ENCODE results near the gene LAMA2. TPM values are rescaled to one million over a fixed set of nuclear protein-coding genes. Genes with fewer than 3 reads are reported as not detected.

LAMA2 gene
- total and polyA plus RNA-seq, 10 donors: 0.83 to 66.6 (median 18.8) TPM

DNA sequence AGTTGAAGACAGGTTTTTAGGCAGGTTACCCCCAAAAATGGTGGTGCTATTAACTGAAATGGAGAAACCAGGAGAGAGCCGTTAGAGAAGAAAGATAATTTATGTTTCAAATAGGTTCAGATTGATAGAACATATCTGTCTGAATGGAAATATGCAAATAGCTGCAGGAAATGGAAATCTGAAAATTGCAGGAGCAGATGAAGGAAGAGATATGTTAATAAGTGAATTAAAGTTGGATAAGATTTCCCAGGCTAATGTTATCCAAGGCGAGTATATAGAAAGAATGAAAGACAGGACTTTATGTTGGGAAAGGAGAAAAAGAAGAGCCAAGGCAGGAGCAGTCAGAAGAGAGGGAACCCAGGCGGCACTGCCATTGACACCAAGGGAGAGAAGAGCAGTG is 461.4 kb downstream of the LAMA2 start:
- intact Hi-C loops (cut with DNase I; ENCODE audit: low total_unique reads): no loop called here
- TF ChIP-seq, protein P1, sequence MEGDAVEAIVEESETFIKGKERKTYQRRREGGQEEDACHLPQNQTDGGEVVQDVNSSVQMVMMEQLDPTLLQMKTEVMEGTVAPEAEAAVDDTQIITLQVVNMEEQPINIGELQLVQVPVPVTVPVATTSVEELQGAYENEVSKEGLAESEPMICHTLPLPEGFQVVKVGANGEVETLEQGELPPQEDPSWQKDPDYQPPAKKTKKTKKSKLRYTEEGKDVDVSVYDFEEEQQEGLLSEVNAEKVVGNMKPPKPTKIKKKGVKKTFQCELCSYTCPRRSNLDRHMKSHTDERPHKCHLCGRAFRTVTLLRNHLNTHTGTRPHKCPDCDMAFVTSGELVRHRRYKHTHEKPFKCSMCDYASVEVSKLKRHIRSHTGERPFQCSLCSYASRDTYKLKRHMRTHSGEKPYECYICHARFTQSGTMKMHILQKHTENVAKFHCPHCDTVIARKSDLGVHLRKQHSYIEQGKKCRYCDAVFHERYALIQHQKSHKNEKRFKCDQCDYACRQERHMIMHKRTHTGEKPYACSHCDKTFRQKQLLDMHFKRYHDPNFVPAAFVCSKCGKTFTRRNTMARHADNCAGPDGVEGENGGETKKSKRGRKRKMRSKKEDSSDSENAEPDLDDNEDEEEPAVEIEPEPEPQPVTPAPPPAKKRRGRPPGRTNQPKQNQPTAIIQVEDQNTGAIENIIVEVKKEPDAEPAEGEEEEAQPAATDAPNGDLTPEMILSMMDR (IDR thresholded peaks at IDR 0.05 in 8 of 11, conservative IDR thresholded peaks at IDR 0.05 in 3 of 11): no peak
- TF ChIP-seq POLR2AphosphoS5 (IDR thresholded peaks at IDR 0.05): no peak
- no peak for TF ChIP-seq POLR2A (IDR thresholded peaks at IDR 0.05)
- no peaks in the 10 kb centered on the region for H3K9me3 ChIP-seq
- H3K36me3 ChIP-seq: no peaks in the 10 kb centered on the region
- no peak overlapping the region for H3K4me3 ChIP-seq
- no peaks in the 10 kb centered on the region for H3K27me3 ChIP-seq (replicated peaks in 1 of 7)
- DNase-seq: no peak
- no peaks in the 10 kb centered on the region for H3K4me1 ChIP-seq
- no peak overlapping the region for H3K27ac ChIP-seq
- WGBS, 5 donors: 85 to 96% (median 89%) methylated on average over 3 of the region's 3 CpGs

DNA sequence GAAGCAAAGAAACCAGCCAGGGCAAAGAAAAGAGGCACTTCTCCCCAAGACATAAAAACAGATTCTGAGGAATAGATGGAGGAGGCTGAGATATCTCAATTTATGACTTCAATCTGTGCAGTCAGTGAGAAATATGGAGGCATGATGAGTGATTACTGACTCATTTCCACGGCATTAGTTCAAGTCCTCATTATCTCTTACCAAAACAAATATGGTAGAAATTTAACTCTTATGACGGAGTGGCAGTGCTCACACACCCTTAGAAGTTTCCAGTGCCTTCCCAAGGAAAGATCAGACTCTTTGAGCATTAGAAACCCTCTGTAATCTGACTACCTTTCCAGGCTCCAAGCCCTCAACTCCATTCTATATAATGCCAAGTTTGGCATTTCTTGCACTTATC is 463.0 kb downstream of the LAMA2 start:
- intact Hi-C loops (cut with DNase I; ENCODE audit: low total_unique reads): no loop called here
- no peak overlapping the region for H3K4me3 ChIP-seq
- H3K4me1 ChIP-seq: no peaks in the 10 kb centered on the region
- H3K27ac ChIP-seq: no peak overlapping the region
- H3K27me3 ChIP-seq (replicated peaks in 1 of 7): no peaks in the 10 kb centered on the region
- WGBS, 5 donors: 69 to 92% (median 83%) methylated on average over 2 of the region's 2 CpGs
- H3K36me3 ChIP-seq: no peaks in the 10 kb centered on the region
- no peak for DNase-seq
- no peaks in the 10 kb centered on the region for H3K9me3 ChIP-seq
- TF ChIP-seq, protein P1 (IDR thresholded peaks at IDR 0.05 in 8 of 11, conservative IDR thresholded peaks at IDR 0.05 in 3 of 11): no peak
- TF ChIP-seq POLR2AphosphoS5 (IDR thresholded peaks at IDR 0.05) (no peak), POLR2A (IDR thresholded peaks at IDR 0.05) (no peak)

DNA sequence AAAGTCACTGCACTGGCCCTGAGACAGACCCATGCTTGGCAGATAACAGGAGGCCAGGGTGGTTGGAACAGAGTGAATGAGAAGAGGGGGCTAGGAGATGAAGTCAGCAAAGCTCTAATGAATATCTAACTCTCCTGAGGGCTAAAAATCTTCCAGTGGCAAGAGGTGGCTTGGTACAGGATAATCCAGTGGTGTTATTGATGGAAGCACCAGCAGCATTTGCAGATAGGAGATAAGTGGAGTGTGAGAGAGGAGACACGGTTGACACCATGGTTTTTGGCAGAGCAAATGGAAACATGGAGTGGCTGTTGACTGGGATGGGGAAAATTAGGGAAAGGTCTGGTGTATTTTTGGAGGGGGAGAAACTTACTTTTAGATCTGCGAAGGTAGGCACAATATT is 464.0 kb downstream of the LAMA2 start:
- WGBS, 5 donors: 68 to 84% (median 77%) methylated on average over 2 of the region's 2 CpGs
- no peak overlapping the region for H3K27ac ChIP-seq
- H3K4me3 ChIP-seq: no peak overlapping the region
- H3K27me3 ChIP-seq (replicated peaks in 1 of 7): no peaks in the 10 kb centered on the region
- intact Hi-C loops (cut with DNase I; ENCODE audit: low total_unique reads): no loop called here
- H3K4me1 ChIP-seq: no peaks in the 10 kb centered on the region
- no peak for DNase-seq
- no peaks in the 10 kb centered on the region for H3K36me3 ChIP-seq
- H3K9me3 ChIP-seq: no peaks in the 10 kb centered on the region
- TF ChIP-seq, protein P1 (IDR thresholded peaks at IDR 0.05 in 8 of 11, conservative IDR thresholded peaks at IDR 0.05 in 3 of 11): no peak
- TF ChIP-seq POLR2AphosphoS5 (IDR thresholded peaks at IDR 0.05) (no peak), POLR2A (IDR thresholded peaks at IDR 0.05) (no peak)

GRCh38 chr6:129350278-129350677 is 467.3 kb downstream of the LAMA2 start:
- no peak for DNase-seq
- H3K27ac ChIP-seq: no peak overlapping the region
- H3K4me3 ChIP-seq: no peak overlapping the region
- 86 to 97% (median 92%) methylated on average over 2 of the region's 2 CpGs for WGBS, 5 donors
- no peaks in the 10 kb centered on the region for H3K4me1 ChIP-seq
- no peaks in the 10 kb centered on the region for H3K27me3 ChIP-seq (replicated peaks in 1 of 7)
- no peak for TF ChIP-seq POLR2AphosphoS5 (IDR thresholded peaks at IDR 0.05)
- no peak for TF ChIP-seq POLR2A (IDR thresholded peaks at IDR 0.05)
- TF ChIP-seq, protein P1 (IDR thresholded peaks at IDR 0.05 in 8 of 11, conservative IDR thresholded peaks at IDR 0.05 in 3 of 11): no peak
- intact Hi-C loops (cut with DNase I; ENCODE audit: low total_unique reads): no loop called here
- H3K9me3 ChIP-seq: no peaks in the 10 kb centered on the region
- no peaks in the 10 kb centered on the region for H3K36me3 ChIP-seq

Data from spleen (tissue), 11 donors.